GM19455 (cell line): ENCODE results near the gene AKAP17A.
"Not testable (repeated sequence)": the region's sequence is repeated elsewhere in the genome, so short reads cannot be mapped to it uniquely, and the experiment has no call there.

Experiments used
- ATAC-seq: cut with Tn5 transposase; IDR thresholded peaks from one replicate; pipeline ENCODE4 v1.9.1; 2021; ENCODE audit not compliant: unreplicated experiment

AKAP17A gene, protein sequence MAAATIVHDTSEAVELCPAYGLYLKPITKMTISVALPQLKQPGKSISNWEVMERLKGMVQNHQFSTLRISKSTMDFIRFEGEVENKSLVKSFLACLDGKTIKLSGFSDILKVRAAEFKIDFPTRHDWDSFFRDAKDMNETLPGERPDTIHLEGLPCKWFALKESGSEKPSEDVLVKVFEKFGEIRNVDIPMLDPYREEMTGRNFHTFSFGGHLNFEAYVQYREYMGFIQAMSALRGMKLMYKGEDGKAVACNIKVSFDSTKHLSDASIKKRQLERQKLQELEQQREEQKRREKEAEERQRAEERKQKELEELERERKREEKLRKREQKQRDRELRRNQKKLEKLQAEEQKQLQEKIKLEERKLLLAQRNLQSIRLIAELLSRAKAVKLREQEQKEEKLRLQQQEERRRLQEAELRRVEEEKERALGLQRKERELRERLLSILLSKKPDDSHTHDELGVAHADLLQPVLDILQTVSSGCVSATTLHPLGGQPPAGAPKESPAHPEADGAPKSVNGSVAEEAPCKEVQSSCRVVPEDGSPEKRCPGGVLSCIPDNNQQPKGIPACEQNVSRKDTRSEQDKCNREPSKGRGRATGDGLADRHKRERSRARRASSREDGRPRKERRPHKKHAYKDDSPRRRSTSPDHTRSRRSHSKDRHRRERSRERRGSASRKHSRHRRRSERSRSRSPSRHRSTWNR

DNA sequence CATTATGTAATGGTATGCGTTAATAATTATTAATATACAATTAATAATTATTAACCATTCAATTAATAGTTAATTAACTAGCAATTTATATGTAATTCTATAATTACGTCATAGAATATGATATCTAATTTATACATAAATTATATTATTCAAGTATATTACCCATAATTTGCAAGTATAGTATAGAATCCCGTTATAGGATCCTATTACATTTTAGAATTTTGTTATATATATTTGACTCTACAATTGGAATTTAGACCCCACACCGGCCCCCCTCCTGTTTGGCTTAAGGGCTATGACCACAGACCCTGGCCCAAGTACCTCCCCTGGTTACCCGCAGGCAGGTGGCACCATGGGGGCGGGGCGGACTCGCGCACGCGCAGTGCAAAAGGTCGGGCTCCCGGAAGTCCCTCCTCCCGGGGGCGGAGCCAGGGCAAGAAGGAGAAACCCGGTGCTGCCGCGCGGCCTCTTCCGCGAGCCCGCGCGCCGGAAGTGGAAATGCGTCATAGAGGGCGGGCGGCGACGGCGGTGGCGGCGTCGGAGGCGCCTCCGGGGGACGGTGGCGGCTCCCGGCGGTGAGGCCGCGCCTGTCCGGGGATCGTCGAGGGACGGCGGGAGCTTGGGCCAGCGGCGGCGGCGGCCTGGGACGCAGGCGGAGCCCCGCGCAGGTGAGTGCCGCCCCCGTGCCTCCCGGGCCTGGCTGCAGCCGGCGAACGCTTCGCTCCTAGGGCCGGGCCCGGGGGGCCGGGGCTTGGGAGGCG lies at the start of gene AKAP17A:
AKAP17A (plus strand) TSS at position 503 of the 761 bp plus-strand sequence. CDS start 1,859 bp downstream, outside the sequence.
- peak; percentile 62 for ATAC-seq

DNA sequence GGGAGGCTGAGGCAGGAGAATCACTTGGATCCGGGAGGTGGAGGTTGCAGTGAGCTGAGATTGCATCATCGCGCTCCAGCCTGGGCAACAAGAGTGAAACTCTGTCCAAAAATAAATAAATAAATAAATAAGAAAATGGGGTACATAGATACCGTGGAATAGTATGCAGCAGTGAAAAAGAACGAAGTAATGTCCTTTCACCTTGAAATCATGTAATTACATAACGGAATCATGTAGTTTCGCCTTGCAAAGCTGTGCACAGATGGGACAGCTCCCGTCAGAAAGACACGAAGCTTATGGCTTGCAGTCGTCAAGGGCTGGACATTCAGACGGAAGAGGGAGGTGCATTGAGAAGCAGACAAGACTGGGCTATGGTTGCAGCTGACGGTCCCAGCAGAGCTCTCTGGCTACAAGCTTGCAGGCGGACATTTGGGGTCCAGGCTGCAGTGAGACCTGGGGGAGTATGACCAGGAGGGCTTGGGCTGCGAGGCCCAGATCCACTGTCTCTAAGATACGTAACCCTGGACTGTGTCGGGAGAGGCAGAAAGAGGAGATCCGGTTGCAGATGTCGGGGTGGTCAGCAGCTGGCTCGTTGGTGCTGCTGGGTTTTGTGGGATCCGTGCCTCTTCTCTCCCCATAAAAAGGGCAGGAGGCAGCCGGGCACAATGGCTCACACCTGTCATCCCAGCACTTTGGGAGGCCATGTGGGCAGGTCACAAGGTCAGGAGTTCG lies 48.2 kb upstream of the AKAP17A start:
- ATAC-seq: no peak

DNA sequence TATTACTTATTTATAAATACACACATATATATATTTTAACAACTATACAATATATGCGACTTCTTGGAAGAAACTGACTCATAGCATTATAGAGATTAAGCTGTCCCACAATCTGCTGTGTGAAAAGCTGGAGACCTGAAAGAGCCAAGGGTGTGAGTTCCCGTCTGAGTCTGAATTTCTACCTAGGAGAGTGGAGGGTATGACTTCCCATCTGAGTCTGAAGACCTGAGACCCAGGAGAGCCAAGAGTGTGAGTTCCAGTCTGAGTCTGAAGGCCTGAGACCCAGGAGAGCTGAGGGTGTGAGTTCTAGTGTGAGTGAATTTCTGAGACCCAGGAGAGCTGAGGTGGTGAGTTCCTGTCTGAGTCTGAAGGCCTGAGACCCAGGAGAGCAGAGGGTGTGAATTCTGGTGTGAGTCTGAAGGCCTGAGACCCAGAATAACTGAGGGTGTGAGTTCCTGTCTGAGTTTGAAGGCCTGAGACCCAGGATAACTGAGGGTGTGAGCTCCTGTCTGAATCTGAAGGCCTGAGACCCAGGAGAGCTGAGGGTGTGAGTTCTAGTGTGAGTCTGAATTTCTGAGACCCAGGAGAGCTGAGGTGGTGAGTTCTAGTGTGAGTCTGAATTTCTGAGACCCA lies 45.5 kb upstream of the AKAP17A start:
- ATAC-seq: no peak

DNA sequence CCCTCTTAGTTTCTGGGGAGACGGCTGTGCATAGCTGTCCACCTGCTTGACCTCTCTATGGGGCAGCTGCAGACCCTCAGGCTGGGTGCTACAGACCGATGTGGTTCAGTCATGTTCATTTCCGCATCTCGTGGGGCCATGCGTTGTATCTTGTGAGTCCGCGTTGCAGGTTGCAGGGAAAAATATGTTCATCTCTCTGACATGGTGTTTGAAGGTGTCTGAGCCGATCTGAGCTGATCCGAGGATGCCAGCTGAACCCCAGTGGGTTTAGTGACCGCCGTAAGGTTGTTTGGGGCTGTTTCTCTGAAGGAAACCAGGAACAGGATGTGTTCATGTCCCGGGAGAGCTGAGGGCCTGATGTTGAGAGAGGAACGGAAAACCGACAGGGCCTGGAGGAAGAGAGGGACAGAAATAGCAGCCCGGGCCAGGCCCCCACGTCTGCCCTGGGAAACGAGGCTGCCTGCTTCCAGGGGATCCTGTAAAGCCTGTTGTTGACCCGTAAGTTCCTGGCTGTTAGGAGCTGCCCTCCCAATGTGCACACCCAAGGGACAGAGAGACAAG lies 44.6 kb upstream of the AKAP17A start:
- ATAC-seq: no peak

DNA sequence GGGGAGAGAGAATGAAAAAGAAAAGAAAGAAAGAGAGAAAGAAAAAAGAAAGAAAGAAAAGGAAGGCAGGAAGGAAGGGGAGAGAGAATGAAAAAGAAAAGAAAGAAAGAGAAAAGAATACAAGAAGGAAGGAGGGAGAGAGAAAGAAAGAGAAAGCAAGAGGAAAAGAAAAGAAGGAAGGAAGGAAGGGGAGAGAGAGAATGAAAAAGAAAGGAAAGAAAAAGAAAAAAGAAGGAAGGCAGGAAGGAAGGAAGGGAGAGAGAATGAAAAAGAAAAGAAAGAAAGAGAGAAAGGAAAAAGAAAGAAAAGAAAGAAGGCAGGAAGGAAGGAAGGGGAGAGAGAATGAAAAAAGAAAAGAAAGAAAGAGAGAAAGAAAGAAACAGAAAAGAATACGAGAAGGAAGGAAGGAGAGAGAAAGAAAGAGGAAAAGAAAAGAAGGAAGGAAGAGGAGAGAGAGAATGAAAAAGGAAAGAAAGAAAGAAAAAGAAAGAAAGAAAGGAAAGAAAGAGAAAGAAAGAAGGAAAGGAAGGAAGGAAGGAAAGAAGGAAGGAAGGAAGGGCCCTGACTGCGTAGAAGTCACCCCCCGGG lies 39.4 kb upstream of the AKAP17A start:
- ATAC-seq: no peak

DNA sequence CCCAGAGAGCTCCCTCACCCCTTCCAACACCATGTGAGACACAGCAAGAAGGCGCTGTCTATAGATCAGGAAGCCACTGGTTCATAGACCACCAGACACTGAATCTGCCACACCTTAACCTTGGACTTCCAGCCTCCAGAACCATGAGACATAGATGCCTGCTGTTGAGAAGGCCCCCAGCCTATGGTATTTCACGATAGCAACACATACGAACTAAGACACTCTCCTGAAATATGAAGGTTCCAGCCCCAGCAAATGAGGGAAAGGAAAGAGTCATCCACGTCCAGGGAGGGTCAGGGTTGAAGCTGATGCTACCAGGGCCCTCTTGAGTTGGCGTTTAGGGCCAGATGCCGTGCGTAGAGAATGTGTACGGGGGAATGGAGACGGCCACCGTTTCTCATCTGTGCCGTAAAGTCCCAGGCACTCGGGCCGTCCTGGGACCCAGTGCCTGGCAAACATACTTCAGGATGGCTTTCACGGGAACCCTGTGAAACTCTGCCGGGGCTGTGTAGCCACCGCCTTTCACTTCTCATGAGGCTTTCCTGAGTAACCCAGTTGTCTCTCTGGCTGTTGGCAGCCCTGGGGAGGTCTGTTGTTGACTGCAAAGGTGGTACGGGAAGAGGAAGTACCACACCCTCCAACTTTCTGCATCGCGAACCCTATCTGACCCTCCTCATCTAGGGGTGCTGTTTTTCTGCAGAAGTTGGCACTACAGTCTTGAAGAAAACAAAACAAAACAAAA lies 36.8 kb upstream of the AKAP17A start:
- no peak for ATAC-seq

DNA sequence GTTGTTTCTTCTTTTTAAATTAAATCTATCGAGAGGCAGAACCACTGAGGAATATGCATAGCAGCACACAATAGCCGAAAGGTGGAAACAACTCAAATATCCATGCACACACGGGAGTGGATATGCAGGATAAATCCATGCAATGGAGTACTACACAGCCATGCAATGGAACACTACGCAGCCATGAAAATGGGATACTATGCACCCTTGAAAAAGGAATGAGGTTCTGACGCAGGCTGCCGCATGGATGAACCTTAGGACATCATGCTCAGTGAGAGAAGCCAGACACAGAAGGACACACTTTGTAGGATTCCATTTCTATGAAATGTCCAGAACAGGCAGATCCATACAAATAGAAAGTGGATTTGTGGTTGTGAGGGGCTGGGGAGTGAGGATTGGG lies 36.0 kb upstream of the AKAP17A start:
- no peak for ATAC-seq

DNA sequence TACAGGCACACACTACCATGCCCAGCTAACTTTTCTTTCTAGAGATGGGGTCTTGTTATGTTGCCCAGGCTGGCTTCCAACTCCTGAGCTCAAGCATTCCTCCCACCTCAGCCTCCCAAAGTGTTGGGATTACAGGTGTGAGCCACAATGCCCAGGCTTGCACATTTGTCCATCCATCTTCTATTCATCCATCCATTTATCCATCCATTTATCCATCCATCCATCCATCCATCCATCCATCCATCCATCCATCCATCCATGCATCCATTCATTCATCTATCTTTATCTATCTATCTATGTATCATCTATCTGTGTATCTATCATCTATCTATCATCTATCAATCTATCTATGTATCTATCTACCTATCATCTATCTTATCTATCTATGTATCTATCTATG lies 34.0 kb upstream of the AKAP17A start:
- not testable (repeated sequence) for ATAC-seq

DNA sequence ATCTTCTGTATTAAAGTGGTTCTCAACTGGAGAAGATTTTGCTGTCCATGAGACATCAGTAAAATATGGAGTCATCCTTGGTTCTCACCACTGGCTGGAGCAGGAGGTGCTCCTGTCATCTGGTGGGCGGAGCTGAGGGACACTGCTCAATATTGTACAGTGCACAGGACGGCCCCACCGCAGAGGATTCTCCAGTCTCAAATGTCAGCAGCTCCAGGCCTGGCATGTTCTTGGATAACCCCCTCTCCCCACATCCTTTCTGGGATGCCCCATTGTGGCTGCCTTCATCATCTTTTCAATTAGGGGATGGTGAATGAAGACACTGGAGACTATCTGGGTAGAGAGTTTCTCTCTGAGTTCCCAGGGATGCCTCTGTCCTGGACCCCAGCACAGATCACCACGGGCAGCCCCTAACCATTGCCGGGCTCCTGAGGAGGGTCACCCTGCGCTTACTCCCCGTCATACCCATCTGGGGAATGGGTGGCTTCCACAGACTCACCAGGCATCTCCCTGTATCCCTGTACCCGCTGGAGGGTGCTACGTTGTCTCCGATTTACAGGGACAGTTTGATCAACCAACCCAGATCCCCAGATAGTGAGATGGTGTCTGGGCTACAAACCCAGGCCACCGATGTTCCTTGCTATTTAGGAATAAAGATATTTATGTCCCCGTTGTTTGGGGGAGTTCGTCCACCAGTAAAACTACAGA lies 32.5 kb upstream of the AKAP17A start:
- ATAC-seq: no peak

DNA sequence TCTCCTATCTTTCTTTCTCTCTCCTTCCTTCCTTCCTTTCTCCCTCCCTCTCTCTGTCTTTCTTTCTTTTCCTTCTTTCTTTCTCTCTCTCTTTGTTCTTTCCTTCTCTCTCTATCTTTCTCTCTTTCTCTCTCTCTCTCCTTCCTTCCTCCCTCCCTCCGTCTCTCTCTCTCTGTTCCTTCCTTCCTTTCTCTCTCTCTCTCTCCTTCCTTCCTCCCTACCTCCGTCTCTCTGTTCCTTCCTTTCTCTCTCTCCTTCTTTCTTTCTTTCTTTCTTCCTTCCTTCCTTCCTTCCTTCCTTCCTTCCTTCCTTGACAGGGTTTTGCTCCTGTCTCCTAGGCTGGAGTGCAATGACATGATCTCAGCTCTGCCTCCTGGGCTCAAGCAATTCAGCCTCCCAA lies 30.2 kb upstream of the AKAP17A start:
- ATAC-seq: no peak

DNA sequence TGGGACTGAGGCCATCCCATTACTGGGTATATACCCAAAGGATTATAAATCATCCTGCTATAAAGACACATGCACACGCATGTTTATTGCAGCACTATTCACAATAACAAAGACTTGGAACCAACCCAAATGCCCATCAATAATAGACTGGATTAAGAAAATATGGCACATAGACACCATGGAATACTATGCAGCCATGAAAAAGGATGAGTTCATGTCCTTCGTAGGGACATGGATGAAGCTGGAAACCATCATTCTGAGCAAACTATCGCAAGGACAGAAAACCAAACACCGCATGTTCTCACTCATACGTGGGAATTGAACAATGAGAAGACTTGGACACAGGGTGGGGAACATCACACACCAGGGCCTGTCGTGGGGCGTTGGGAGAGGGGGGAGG lies 27.3 kb upstream of the AKAP17A start:
- ATAC-seq: not testable (repeated sequence)

DNA sequence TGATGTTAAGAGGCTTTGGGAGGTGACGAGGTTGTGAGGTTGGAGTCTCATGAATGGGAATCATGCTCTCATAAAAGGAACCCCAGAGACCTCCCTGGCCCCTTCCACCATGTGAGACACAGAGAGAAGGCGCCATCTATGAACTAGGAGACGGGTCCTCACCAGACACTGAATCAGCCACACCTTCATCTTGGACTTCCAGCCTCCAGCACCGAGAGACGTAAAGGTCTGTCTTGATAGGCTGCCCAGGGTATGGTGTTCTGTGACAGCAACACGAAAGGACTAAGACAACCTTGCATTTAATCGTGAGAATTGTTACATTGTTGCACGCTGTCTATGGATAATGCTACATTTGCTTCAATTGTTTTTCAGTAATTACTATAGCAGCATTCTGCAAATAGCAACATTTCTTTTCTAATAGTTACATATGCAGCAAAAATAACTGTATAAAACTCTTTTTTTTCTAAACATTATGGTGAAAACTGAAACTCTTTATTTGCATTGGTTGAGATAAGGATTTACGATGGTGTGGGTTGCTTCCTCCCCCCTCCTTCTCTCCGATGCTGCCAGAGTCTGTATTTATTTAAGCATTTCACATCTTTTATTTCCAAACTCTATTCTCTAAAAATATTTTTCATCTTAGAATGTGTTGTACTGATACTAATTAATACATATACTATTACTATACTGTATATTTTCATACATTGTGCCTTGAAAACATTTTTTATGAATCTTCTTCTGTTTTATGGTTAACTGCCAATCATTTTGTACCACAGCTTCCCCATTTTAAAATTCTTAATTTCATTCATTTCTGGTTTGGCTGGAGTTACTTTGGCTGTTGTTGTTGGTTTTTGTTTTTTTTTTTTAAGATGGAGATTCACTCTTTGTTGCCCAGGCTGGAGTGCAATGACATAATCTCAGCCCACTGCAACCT lies 26.4 kb upstream of the AKAP17A start:
- peak; percentile 72 for ATAC-seq

DNA sequence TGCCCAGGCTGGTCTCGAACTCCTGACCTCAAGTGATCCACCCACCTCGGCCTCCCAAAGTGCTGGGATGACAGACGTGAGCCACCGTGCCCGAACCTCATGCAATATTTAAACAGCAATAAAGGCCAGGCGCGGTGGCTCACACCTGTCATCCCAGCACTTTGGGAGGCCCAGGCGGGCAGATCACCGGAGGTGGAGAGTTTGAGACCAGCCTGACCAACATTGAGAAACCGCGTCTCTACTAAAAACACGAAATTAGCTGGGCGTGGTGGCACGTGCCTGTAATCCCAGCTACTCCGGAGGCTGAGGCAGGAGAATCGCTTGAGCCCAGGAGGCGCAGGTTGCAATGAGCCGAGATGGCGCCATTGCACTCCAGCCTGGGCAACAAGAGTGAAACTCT lies 17.2 kb upstream of the AKAP17A start:
- ATAC-seq: not testable (repeated sequence)

DNA sequence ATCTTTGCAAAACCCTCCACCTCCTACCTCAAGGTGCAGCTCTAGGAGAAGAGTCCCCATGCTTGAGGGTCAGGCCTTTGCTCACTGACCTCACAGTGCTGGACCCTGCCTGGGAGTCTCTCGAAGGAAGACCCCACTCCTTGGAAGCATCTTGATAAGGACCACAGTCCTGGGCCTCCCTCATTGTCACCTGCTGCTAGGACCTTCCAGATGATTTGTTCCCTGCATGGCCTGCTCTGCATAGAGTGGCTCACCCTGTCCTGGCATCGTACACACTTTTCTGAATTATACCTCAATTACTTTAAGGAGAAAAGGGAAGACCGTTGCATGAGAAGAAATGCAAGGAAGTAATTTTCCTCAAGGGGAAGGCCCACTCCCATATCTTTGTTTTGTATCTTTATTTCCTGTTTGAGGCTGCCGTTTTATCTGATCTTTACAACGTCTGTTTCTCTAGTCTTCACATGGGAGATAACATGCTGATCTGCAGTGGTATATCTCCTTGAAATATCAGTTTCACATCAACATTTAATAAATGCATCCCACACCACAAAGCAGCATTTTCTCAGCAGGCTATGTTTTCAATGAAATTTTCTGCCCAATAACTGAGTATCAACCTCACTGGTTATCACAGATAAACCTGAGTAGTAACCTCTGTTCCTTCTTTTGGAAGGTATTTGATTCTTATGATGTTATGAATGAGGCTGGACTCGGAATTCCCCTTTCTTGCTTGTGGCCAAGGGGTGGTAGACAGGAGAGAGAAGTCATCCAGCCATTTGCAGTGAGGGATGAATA lies 15.0 kb upstream of the AKAP17A start:
- ATAC-seq: no peak

DNA sequence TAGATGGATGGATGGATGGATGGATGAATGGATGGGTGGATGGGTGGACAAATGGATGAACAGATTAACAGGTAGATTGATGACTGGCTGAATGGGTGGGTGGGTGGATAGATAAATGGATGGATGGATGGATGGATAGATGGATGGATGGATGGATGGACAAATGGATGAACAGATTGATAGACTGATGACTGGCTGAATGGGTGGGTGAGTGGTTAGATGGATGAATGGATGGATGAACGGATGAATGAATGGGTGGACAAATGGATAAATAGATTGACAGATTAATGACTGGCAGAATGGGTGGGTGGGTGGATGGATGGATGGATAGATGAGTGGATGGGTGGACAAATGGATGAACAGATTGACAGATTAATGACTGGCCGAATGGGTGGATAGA lies 13.6 kb upstream of the AKAP17A start:
- ATAC-seq: no peak

DNA sequence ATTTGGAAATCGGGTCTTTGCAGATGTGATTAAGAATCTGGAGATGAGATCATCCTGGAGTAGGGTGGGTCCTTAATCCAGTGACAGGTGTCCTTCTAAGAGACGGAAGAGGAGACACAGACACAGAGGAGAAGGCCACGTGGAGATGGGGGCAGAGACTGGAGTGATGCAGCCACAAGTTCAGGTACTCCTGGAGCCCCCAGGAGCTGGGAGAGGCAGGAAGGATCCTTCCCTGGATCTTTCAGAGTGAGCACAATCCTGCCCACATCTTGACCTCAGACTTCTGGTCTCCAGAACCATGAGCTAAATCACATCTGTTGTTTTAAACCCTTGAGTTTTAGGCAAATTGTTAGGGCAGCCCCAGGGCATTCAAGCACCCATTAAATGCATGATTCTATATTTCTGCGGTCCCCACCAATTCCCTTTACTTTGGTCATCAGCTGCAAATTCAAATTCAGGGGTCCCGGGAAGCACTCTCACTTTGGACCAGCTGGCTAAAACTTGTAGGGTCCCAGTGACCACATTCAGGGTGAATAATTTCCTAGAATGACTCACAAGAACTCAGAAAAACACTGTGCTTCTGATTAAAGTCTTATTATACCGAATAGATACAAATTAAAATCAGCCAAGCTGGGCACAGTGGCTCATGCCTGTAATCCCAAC lies 12.8 kb upstream of the AKAP17A start:
- ATAC-seq: no peak
